HepG2 (cell line): ENCODE results near the gene PIK3R1. TPM values are rescaled to one million over a fixed set of nuclear protein-coding genes. Genes with fewer than 3 reads are reported as not detected.

ENCODE experiments used
- ATAC-seq: fragments of 200-7000 bp; cut with Tn5 transposase; 3 replicates; pipeline ENCODE4 v1.9.1; 2020; ENCODE audit warnings: mild to moderate bottlenecking, moderate library complexity
- BruUV-seq: library from RNA; stranded (reverse); fragments of 400-500 nt; replicated peaks from 2 replicates; lab custom pipeline; 2021; lab: Mats Ljungman, UMichigan
- CTCF ChIA-PET: fragments of 300-600 bp; formaldehyde crosslinking; extraction: SDS; loops from one replicate; lab custom pipeline; 2021; ENCODE audit warnings: low total read pairs, inconsistent platforms, low intra/inter-chr PET ratio; lab: Yijun Ruan, JAX
- POLR2A ChIA-PET: fragments of 350-600 bp; sonication (Branson Sonifier 250); formaldehyde crosslinking; loops from one replicate; lab custom pipeline; 2020; ENCODE audit warnings: antibody characterized with exemption, inconsistent platforms; lab: Yijun Ruan, JAX
- DNase-seq: peaks from one replicate; pipeline ENCODE4 v3.0.0-alpha.2; 2015; ENCODE audit warnings: low spot score
- FAIRE-seq: peaks from 3 replicates; lab custom pipeline; 2011; peaks lifted over from hg19 to GRCh38; lab: Jason Lieb, UNC
- H2AFZ ChIP-seq: one replicate; pipeline ENCODE4 v1.6.1; 2011; ENCODE audit warnings: low read length, inconsistent platforms
- H3K27ac ChIP-seq: fragments of 300-600 bp; 3 replicates; pipeline ENCODE4 v1.8.0; 2011; ENCODE audit warnings: mixed run types, mild to moderate bottlenecking, mixed read lengths, low read length, inconsistent platforms; ENCODE audit not compliant: insufficient read depth; ENCODE audit errors: extremely low read length
- H3K27me3 ChIP-seq, 2 experiments: fragments of 200-600 bp in 1 of 2; 2 replicates in 1 of 2; 3 replicates in 1 of 2; pipeline versions ENCODE4 v1.6.0 to v1.8.0; 2011; ENCODE audit warnings: low read length in 2 of 2, mild to moderate bottlenecking in 2 of 2, moderate library complexity in 2 of 2, inconsistent platforms in 1 of 2; ENCODE audit not compliant: insufficient read depth in 2 of 2, control insufficient read depth in 1 of 2
- H3K36me3 ChIP-seq, 2 experiments: fragments of 200-600 bp in 1 of 2; replicated peaks in 1 of 2; 2 replicates in 1 of 2; 3 replicates in 1 of 2; pipeline versions ENCODE4 v1.5.1 to v1.8.0; 2011; ENCODE audit warnings: low read length in 2 of 2, inconsistent platforms in 1 of 2; ENCODE audit not compliant: insufficient read depth in 2 of 2, control insufficient read depth in 1 of 2
- H3K4me1 ChIP-seq: 2 replicates; pipeline ENCODE4 v1.5.1; 2012; ENCODE audit warnings: low read length, inconsistent platforms; ENCODE audit not compliant: insufficient read depth
- H3K4me2 ChIP-seq: 2 replicates; pipeline ENCODE4 v1.6.0; 2011; ENCODE audit warnings: low read depth, low read length, inconsistent platforms
- H3K4me3 ChIP-seq, 3 experiments: fragments of 200-600 bp in 1 of 3; sonication (generic), shearing (Covaris generic) in 1 of 3; replicated peaks in 1 of 3; 2 replicates each; pipeline ENCODE4 v1.5.1; 2011 to 2016; ENCODE audit warnings: low read length in 3 of 3, inconsistent platforms in 2 of 3, low read depth in 2 of 3, mild to moderate bottlenecking in 2 of 3, control low read depth in 1 of 3, mixed read lengths in 1 of 3; ENCODE audit not compliant: insufficient read depth in 1 of 3
- H3K79me2 ChIP-seq: one replicate; pipeline ENCODE4 v1.6.1; 2011; ENCODE audit warnings: low read length, inconsistent platforms; ENCODE audit not compliant: insufficient read depth
- H3K9ac ChIP-seq: 2 replicates; pipeline ENCODE4 v1.6.0; 2011; ENCODE audit warnings: mild to moderate bottlenecking, low read depth, low read length, inconsistent platforms; ENCODE audit not compliant: insufficient read depth
- H3K9me3 ChIP-seq: 2 replicates; pipeline ENCODE4 v1.5.1; 2012; ENCODE audit warnings: mild to moderate bottlenecking, low read length
- H4K20me1 ChIP-seq: 2 replicates; pipeline ENCODE4 v1.6.0; 2011; ENCODE audit warnings: inconsistent platforms, mild to moderate bottlenecking, low read length, moderate library complexity; ENCODE audit not compliant: insufficient read depth
- ADNP ChIP-seq: sonication (generic); formaldehyde crosslinking; IDR thresholded peaks from 2 replicates; pipeline ENCODE4 v1.4.0; 2020; ENCODE audit warnings: missing genetic modification reagents
- CBX2 ChIP-seq, 2 experiments: fragments of 200-600 bp in 1 of 2; sonication (generic); formaldehyde crosslinking in 1 of 2; IDR thresholded peaks; 2 replicates each; pipeline versions ENCODE4 v1.7.0 to v1.8.1; 2018 to 2022; ENCODE audit warnings: low read depth in 2 of 2, low read length in 1 of 2, mild to moderate bottlenecking in 1 of 2, missing genetic modification reagents in 1 of 2
- CERS6 ChIP-seq: sonication (generic); formaldehyde crosslinking; IDR thresholded peaks from 2 replicates; pipeline ENCODE4 v1.5.0; 2020; ENCODE audit warnings: missing genetic modification reagents
- CREM ChIP-seq, 2 experiments: sonication (generic) in 1 of 2; formaldehyde crosslinking in 1 of 2; IDR thresholded peaks; 2 replicates each; pipeline versions ENCODE4 v1.4.0 to v1.6.1; 2016 to 2020; ENCODE audit warnings: antibody characterized with exemption in 1 of 2, mild to moderate bottlenecking in 1 of 2, missing genetic modification reagents in 1 of 2
- FIP1L1 ChIP-seq: fragments of 200-400 bp; formaldehyde crosslinking; IDR thresholded peaks from 2 replicates; pipeline ENCODE4 v1.6.1; 2018; ENCODE audit warnings: low read depth, mild to moderate bottlenecking, low read length, moderate library complexity, borderline replicate concordance; ENCODE audit not compliant: insufficient read depth
- NR1H2 ChIP-seq: sonication (generic); formaldehyde crosslinking; IDR thresholded peaks from 2 replicates; pipeline ENCODE4 v1.8.1; 2022; ENCODE audit warnings: low read depth, missing genetic modification reagents, borderline replicate concordance
- NR2F2 ChIP-seq: IDR thresholded peaks from 2 replicates; pipeline ENCODE4 v1.6.1; 2012; ENCODE audit warnings: low read depth, inconsistent platforms, borderline replicate concordance
- RBFOX2 ChIP-seq: fragments of 200-400 bp; formaldehyde crosslinking; IDR thresholded peaks from 2 replicates; pipeline ENCODE4 v1.6.1; 2017; ENCODE audit warnings: low read depth, mild to moderate bottlenecking, low read length
- TFAP4 ChIP-seq: sonication (generic); IDR thresholded peaks from 2 replicates; pipeline ENCODE4 v1.6.1; 2016; ENCODE audit warnings: low read depth, borderline replicate concordance
- WGBS: methylation state at CpG from one replicate; pipeline ENCODE4 v1.1.6; 2017; ENCODE audit warnings: low lambda C conversion rate; 5-methylcytosine and 5-hydroxymethylcytosine counted together
- in situ Hi-C: cut with HindIII; loops from 2 replicates; pipeline ENCODE4 v1.10.0; 2017; ENCODE audit warnings: low pct_unique_long_range_greater_than_20kb; ENCODE audit not compliant: extremely low pct_ligation_motif_present
- intact Hi-C: fragments of 100-400 bp; cut with micrococcal nuclease; formaldehyde crosslinking; loops from one replicate; pipeline ENCODE4 v1.10.0; 2022; ENCODE audit not compliant: unreplicated experiment
- polyA plus RNA-seq, 8 experiments: library from polyadenylated mRNA; depleted of rRNA in 3 of 8; stranded (reverse) in 7 of 8; unstranded in 1 of 8; fragments of >200 nt; fragmentation: Illumina TruSeq in 4 of 8; extraction: Trizol in 4 of 8; gene quantifications; 2 replicates each; pipeline versions ENCODE4 v1.2.1 to v1.2.3, GENCODE V29; 2011 to 2016; ENCODE audit warnings: low read depth in 4 of 8, missing spikeins in 1 of 8, mixed read lengths in 1 of 8; ENCODE audit not compliant: insufficient read depth in 1 of 8
- total RNA-seq, 5 experiments: library from RNA; depleted of rRNA; stranded (reverse); fragments of >200 nt; fragmentation: Illumina TruSeq; extraction: Trizol; gene quantifications; 2 replicates each; pipeline ENCODE4 v1.2.3, GENCODE V29; 2016; ENCODE audit warnings: low read depth in 1 of 5

PIK3R1 gene
- total and polyA plus RNA-seq, 2 of the 13 experiments (the other 11 are each of a cell fraction or from before 2014, with no cell fraction given) = 8.4 to 21.3 TPM

- no peak overlapping the region for H3K4me2 ChIP-seq
- H3K4me3 ChIP-seq = no peak overlapping the region
- intact Hi-C loops = no loop called here
- in situ Hi-C loops = no loop called here
- CTCF ChIA-PET = no interaction called here
- DNase-seq (no peak), ATAC-seq (no peak), FAIRE-seq (no peak)
- H4K20me1 ChIP-seq = no peaks in the 10 kb centered on the region
- no peaks in the 10 kb centered on the region for H3K9me3 ChIP-seq
- H3K27ac ChIP-seq = no peak overlapping the region
- H3K36me3 ChIP-seq = no peaks in the 10 kb centered on the region
- H3K79me2 ChIP-seq = no peaks in the 10 kb centered on the region
- H3K27me3 ChIP-seq = no peaks in the 10 kb centered on the region
- 7% methylated on average over 1 of the region's 1 CpG for WGBS
- H3K9ac ChIP-seq = no peak overlapping the region
- no peak overlapping the region for H2AFZ ChIP-seq
- no TSS peak for BruUV-seq
- POLR2A ChIA-PET = no interaction called here
- no peak for TF ChIP-seq ADNP (CRISPR knock-in tag)
- no peak for TF ChIP-seq CBX2 (IDR thresholded peaks at IDR 0.05; ENCODE audit: low read depth, low read length)
- no peak for TF ChIP-seq CBX2 (CRISPR knock-in tag; IDR thresholded peaks at IDR 0.05; ENCODE audit: low read depth)
- no peak for TF ChIP-seq RBFOX2
- no peak for TF ChIP-seq NR2F2
- no peak for TF ChIP-seq CERS6 (CRISPR knock-in tag)
- no peak for TF ChIP-seq TFAP4
- TF ChIP-seq NR1H2 (CRISPR knock-in tag) = no peak
- TF ChIP-seq FIP1L1 = no peak
- TF ChIP-seq CREM (IDR thresholded peaks at IDR 0.05) = no peak
- TF ChIP-seq CREM (CRISPR knock-in tag; IDR thresholded peaks at IDR 0.05) = no peak
- no peaks in the 10 kb centered on the region for H3K4me1 ChIP-seq
Measured at GRCh38 chr5:68342693-68343092, 127.1 kb downstream of the PIK3R1 start.
